OCI-M2 (cell line): ENCODE measurements around the gene EFNA4.

ENCODE experiments used
- DNase-seq: peaks from one replicate; lab custom pipeline; 2025; ENCODE audit not compliant: unreplicated experiment; lab: John Stamatoyannopoulos, UW

EFNA4 gene, protein sequence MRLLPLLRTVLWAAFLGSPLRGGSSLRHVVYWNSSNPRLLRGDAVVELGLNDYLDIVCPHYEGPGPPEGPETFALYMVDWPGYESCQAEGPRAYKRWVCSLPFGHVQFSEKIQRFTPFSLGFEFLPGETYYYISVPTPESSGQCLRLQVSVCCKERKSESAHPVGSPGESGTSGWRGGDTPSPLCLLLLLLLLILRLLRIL

DNA sequence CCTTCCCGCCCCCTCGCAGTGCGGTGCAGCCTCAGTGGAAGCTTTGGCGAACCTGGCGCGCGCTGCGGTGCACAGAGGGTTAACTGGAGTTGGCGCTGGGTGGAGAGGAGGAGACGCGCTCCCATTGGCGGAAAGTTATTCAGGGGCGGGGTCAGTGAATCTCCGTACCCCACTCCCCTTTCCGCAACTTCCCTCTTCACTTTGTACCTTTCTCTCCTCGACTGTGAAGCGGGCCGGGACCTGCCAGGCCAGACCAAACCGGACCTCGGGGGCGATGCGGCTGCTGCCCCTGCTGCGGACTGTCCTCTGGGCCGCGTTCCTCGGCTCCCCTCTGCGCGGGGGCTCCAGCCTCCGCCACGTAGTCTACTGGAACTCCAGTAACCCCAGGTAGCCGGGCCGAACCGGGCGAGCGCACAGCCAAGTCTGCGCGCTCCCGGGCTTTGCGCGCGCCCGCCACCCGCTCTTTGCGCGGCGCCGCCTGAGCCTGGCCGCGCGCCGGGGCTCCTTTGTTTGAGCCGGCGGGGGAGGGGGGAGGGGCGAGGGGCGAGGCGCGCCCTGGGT, at the start of gene EFNA4:
TSS of gene EFNA4 (plus strand) at position 191 of the 561 bp plus-strand sequence. CDS start at position 275, 84 bp downstream.
- DNase-seq, result peak; percentile 41

DNA sequence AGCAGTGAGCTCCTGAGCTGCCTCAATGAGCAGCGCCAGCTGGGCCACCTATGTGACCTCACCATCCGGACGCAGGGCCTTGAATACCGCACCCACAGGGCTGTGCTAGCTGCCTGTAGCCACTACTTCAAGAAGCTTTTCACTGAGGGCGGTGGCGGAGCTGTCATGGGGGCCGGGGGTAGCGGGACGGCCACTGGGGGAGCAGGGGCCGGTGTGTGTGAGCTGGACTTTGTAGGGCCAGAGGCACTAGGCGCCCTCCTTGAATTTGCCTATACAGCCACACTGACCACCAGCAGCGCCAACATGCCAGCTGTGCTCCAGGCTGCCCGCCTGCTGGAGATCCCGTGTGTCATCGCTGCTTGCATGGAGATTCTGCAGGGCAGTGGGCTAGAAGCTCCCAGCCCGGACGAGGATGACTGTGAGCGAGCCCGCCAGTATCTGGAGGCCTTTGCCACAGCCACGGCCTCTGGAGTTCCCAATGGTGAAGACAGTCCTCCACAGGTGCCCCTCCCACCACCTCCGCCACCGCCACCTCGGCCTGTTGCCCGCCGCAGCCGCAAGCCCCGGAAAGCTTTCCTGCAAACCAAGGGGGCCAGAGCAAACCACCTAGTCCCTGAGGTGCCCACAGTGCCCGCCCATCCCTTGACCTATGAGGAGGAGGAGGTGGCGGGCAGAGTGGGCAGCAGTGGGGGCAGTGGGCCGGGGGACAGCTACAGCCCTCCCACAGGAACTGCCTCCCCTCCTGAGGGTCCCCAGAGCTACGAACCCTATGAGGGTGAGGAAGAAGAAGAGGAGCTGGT, 48.6 kb upstream of the EFNA4 start:
- DNase-seq, result no peak

DNA sequence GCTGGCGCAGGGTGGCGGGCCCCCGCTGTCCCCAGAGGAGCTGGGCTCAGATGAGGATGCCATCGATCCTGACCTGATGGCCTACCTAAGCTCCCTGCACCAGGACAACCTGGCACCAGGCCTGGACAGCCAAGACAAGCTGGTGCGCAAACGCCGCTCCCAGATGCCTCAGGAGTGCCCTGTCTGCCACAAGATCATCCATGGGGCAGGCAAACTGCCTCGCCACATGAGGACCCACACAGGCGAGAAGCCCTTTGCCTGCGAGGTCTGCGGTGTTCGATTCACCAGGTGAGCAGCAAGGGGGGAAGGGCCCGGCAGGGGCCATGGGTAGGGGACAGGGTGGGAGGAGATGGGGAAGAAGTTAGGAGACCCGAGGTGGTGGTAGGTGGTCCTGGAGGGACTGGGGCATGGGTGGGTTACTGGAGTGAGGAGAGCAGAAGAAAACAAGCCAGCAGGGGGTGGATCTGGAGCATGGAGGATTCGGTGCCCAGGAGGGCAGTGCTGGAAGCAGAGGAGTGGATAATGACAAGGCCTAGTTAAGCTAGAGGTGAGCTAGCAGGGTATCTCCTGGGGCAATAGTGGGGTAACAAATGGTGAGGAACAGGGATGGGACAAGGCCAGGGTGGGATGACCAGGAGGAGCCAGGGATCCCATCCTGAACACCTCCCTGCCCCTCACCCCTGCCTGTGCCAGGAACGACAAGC, 47.9 kb upstream of the EFNA4 start:
- no peak for DNase-seq

DNA sequence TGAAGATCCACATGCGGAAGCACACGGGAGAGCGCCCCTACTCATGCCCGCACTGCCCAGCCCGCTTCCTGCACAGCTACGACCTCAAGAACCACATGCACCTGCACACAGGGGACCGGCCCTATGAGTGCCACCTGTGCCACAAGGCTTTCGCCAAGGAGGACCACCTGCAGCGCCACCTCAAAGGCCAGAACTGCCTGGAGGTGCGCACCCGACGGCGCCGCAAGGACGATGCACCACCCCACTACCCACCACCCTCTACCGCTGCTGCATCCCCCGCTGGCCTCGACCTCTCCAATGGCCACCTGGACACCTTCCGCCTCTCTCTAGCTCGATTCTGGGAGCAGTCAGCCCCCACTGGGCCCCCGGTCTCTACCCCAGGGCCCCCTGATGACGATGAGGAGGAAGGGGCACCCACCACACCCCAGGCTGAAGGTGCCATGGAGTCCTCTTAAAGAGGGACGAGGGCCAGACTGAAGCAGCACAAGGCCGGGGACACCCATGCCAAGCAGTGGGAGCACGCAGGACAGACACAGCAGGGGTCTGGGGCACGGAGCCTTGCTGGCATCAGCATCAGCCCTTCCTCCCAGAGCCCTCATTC, 47.2 kb upstream of the EFNA4 start:
- no peak for DNase-seq

DNA sequence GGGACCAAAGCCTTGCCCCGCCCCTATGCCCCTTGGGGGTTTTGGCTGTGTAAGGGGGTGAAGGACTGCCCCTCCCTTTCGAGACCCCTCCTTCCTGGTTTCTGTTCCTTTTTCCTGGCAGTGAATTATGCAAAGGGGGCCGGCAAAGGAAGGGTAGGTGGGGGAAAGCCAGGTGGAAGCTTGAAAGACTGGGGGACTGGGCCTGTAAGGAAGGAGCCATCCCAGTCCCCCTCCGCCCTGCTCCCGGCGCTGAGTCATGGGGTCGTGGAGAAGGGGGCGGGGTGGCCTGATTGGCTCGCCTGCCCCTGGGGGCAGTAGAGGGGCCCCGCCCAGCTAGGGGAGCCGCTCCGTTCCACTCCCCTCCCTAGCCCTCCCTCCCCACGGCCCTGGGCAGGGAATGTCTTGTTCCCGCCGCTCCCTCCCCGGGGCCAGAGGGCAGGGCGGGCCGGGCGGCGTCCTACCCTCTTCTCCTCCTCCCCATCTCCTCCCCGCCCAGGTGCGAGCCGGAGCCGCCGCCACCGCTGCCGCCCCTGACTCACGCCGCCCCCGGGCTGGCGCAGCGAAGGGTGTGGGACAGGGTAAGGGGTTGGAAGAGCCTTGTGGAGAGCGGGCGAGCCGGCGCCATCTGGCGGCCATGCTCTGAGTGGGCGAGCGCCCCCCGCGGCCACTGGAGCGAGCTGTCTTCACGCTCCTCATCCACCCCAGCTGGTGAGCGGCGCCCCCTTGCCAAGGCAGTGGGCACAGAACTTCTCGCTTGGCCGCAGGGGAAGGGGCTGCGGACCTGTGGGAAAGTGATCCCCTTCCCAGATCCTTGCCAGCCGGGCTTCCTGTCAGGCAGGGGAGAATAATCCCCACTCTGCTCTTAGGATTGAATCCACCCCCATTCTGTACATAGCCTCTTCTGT, 46.2 kb upstream of the EFNA4 start:
- peak; percentile 66 for DNase-seq

DNA sequence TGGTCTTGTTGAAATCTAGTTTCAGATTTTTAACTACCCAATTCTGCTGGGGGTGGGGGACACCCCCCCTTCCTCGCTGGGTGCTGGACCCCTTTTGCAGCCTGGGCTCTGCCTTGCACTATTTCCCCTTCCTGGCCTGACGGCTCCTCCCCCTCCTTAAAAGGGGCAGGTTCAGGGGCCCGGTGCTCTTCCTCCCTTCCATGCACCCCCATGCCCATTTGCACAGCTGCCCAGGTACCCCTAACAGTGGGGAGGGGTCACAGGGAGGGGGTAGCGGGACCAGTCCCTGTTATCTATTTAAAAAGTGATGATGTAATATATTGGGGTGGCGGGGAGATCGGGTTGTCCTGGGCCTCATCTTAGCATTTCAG, 45.6 kb upstream of the EFNA4 start:
- DNase-seq, result no peak

DNA sequence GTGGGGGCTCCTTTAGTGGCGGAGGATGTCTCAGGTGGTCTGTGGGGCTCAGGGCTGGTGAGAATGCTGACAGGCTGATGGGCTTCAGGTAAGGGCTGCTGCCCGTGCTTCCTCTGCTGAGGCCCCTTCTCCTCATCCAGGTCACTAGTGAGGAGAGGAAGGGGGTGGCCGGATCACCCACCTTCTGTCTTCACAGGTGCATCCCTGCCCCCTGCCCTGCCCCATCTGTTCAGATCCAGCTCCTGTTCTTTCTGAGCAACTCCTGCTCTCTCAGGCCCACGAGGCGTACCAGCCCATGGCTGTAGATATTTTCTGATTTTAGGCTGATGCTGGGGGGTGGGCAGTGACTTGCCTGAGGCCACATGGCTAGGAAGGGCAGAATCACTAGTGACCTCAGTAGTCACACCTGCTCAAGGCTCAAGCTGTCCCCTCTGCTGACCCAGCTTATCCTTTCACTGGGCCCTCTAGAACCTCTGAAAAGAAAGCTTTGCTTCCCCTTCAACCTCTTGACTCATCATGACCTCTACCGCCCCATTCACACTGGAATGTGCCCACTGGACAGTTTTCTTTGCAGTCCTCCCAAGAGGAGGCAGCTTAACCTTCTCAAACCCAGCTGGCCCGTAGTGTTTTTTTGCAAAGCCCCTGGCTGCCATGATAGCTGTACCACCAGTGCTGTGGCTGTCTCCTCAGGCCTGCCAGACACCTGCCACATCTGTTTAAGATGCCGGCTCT, 44.8 kb upstream of the EFNA4 start:
- no peak for DNase-seq

DNA sequence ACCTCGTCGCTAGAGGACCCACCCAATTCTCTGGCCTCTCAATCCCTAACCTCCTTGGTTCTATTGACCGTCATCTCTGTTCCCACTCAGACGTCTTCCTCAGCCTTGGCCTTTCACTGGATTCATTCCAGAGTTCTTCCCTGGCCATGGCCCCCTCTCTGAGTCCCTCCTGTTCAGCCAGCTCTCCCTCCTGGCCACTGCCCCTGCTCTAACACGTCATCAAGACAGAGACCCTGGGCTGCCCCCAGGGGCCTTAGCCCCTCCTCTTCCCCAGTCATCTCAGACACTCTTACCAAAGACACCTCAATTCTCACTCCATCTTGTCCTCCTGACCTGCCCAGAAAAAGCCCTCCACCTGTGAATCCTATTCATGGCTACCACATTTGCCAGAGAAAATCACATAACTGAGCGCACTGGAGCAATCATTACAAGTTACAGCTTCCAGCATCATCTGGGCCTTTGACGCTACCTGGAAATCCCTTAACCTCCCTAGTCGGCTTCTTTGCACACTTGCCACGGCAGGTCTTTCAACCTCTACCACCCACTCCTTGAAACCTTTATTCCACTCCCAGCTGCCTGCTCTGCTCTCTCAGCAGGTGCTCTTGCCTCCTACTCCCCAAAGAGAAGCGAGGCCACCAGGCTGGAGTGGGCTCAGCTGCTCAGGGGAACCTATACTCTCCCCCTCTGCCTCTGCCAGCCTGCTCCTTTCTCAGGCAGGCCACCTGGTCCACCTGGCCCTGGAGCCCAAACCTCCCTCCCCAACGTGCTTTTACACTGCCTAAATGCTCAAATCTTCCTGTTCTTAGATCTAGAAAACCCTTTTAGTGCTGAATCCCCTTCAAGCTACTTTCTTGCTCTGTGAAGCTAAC, 43.9 kb upstream of the EFNA4 start:
- no peak for DNase-seq

DNA sequence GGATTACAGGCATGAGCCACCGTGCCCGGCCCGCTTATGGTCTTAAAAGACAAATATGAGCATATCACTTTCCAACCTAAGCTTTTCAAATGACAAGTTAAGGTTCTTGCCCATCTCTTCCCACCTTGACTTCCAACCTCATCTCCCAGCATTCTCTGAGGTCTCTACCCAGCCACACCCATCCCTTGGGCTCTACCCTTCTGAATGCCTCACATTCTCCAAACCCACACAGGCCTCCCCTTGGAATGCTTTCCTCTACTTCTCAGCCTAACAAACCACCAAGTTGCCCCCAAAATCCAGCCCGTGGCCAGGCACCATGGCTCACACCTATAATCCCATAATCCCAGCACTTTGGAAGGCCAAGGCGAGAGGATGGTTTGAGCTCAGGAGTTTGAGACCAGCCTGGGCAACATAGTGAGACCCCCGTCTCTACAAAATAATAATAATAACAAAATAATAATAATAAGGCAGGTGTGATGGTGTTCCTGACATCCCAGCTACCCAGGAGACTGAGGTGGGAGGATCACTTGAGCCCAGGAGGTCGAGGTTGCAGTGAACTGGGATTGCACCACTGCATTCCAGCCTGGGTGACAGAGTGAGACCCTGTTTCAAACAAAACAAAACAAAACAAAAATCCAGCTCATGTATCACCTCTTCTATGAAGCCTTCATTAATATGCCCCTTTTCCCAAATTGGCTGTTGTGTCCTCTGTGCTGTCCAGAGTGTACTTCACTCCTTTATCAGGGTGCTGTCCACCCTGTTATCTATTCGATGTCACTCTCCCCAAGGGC, 41.2 kb upstream of the EFNA4 start:
- DNase-seq, result no peak

DNA sequence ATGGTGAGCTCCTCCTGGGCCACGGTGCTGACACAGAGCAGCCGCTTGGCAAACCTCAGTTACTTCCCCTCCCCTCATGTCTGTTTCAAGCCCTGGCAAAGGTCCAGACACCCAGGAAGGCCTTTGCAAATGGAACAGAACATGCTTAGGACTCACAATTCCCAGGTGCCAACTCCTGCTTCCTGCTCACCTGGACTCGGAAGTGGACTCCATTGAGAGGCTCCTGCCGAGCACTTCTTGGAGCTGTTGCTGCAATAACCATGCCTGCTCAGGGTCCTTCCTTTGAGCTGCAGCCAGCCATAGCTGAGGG, 40.7 kb upstream of the EFNA4 start:
- no peak for DNase-seq

DNA sequence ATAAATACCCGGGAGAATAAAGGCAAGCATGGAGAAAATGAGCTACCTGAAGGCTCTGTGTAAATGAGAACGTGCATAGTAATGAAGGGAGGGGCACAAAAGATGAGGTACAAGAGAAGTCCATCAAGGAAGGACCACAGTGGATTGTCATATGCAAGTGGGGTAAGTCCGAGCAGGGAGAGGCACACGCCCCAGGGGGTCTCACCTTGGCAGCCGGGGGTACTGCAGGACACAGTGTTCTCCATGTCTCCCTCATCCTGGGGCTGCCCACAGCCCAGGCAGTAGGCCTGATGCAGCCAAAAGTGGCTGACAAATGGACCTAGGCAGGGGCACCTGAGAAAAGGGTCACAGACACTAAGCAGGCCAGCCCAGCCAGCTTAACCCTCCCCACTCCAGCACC, 39.9 kb upstream of the EFNA4 start:
- DNase-seq, result no peak

DNA sequence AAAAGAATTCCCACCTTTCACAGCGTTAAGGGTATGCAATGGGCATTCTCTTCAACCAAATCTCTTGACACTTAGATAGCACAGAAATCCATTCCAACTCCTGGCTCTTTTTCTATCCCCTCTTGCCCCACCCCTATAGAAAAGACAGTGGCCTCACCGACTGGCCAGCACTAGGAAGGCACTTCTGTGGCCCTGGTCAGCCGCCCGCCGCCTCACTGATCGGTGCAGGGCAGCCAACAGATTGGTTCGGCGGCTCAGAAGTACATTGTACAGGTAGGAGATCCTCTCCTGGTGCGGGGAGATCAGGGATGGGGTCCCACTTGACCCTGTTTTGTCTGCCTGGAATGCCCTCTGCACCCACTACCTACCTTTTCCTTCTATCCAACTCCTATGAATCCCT, 39.2 kb upstream of the EFNA4 start:
- no peak for DNase-seq

DNA sequence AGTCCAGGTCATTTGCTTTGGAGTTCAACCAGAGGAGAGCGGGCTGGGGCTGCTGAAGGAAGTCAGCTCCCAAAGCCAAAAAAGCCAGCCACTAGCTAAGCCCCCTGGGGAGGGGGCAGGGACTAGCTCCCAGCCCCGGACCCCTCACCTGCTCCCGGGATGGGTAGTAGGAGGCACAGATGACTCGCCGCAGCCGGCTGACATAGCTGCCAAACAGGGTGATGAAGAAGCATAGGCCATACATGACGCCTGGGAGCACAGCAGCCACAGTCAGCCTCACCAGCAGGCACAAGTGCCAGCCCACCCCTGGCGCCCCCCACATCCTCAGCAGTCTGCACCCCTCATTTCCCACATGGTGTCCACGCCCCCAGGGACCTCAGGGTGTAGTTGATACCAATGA, 37.4 kb upstream of the EFNA4 start:
- no peak for DNase-seq

DNA sequence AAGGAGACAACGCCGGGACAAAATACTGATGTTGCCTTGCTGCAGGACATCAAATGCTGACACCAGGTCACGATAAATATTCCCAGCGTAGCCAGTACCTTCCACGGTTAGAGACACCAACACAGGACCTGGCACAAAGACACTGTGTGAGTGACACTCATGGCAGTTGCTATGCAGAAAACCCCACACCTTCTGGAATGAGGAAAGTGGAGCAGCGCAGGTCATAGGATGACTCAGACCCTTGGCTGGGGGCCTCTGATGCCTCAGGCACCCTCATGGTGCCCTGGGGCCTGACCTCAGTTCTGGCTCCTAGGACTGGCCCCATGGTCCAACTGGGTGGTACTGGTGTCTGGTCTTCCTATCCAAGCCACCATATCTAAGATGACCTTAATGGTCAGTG, 37.0 kb upstream of the EFNA4 start:
- DNase-seq, result no peak

DNA sequence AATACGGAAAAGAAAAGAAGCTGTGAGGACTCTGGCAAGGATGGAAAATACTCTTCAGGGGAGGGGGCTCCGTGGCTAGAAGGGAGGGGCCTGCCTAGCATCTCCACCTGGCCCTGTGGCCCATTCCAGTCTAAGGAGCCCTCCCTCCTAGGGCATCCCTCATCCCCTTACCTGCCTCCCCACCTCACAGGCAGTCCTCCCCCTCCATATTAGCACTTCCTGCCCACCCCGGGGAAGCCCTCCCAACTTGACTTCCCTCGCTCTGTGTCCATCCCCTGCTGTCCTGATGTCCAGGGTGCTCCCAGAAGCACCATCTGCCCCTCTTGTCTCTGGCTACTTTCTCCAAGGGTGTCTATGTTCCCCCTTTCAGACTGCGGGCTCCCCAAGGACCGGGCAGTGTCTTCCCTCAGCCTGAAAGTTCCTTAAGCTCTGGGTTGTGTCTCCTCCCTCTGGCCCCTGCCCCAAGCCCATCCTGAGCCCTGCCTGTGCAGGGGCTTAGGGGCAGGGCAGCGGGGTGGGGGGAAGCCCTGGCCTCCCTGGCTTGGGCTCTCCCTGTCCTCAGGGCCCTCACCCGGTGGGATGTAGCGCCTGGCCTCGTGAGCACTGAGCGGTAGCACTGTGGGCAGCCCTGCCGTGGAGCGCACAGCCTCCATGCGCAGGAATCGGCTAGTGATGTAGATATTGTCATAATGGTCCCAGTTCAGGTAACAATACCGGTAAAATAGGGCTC, 33.9 kb upstream of the EFNA4 start:
- no peak for DNase-seq

DNA sequence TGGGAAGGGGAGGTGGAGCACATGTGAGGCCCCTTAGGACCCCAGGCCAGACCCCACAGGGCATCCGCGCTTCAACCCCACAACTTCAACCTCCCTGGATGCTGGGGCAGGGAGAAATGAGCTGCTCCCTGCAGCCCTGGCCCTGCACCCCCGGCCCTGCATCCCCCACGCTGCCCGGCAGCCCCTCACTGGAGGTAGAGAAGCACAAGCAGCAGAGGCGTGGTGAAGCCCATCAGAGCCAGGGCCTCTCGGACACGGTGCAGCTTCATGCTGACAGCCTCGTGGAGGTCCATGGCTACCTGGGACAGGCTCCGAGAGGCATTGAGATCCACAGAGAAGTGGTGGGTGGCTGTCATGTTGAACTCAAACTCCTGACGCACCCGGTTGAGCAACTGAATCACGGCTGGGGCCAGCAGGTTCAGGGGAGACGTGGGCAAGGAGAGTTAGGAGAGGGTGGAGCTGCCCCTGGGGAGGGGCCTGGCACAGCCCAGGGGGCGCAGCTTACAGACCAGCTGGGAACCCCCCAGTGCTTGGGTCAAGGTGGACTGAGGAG, 33.2 kb upstream of the EFNA4 start:
- DNase-seq, result no peak

DNA sequence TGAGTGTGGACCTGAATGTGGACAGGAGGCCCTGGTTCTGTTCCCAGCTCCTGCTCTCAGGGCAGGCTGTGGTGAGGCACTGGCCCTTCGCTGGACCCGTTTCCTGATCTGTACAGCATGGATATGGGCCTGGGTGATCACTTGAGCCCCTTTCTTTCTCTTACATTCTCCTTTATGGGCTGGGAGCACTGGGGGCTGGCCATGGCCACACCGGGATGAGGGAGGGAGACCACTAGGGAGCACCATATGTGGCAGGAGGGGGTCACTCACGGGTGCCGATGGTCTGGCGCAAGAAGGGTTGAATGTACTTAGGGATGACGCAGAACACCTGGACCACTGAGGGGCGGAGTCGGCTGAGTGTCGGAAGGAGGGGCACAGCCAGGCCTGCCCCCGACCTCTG, 32.6 kb upstream of the EFNA4 start:
- DNase-seq, result no peak
